Lung (tissue), 12 donors: Measurements from ENCODE around the gene PIK3CG. TPM values are rescaled to one million over a fixed set of nuclear protein-coding genes. Genes with fewer than 3 reads are reported as not detected.

Experiments used
- ATAC-seq: fragments of 200-7000 bp; cut with Tn5 transposase; one replicate; pipeline ENCODE4 v1.9.1; 2020; ENCODE audit warnings: moderate number of reproducible peaks; ENCODE audit not compliant: insufficient read depth, low FRiP score
- DNase-seq, 3 donors: peaks; one replicate each; pipeline ENCODE4 v3.0.0-alpha.2; 2013 to 2017
- H3K27ac ChIP-seq, 2 donors: one replicate each; pipeline ENCODE4 v1.5.1; 2013; ENCODE audit warnings: mild to moderate bottlenecking in 2 of 2, moderate library complexity in 2 of 2, control low read depth in 1 of 2, inconsistent platforms in 1 of 2, low read depth in 1 of 2, low read length in 1 of 2
- H3K27me3 ChIP-seq, 3 donors: one replicate each; pipeline ENCODE4 v1.5.1; 2013; ENCODE audit warnings: low read length in 2 of 3; ENCODE audit not compliant: control insufficient read depth in 3 of 3, insufficient read depth in 3 of 3
- H3K36me3 ChIP-seq, 4 donors: one replicate each; pipeline ENCODE4 v1.5.1; 2013; ENCODE audit warnings: low read length in 4 of 4, mild to moderate bottlenecking in 1 of 4, moderate library complexity in 1 of 4; ENCODE audit not compliant: control insufficient read depth in 4 of 4, insufficient read depth in 4 of 4
- H3K4me1 ChIP-seq, 5 donors: one replicate each; pipeline ENCODE4 v1.5.1; 2013; ENCODE audit warnings: low read length in 5 of 5, mild to moderate bottlenecking in 2 of 5, moderate library complexity in 1 of 5; ENCODE audit not compliant: control insufficient read depth in 5 of 5, insufficient read depth in 5 of 5
- H3K4me3 ChIP-seq: one replicate; pipeline ENCODE4 v1.5.1; 2013; ENCODE audit warnings: mild to moderate bottlenecking, control low read depth, moderate library complexity
- H3K9ac ChIP-seq, 2 donors: one replicate each; pipeline ENCODE4 v1.5.1; 2013; ENCODE audit warnings: low read length in 2 of 2, control low read depth in 1 of 2; ENCODE audit not compliant: insufficient read depth in 1 of 2
- H3K9me3 ChIP-seq, 4 donors: one replicate each; pipeline ENCODE4 v1.5.1; 2013; ENCODE audit warnings: low read length in 3 of 4, mild to moderate bottlenecking in 1 of 4, moderate library complexity in 1 of 4; ENCODE audit not compliant: control insufficient read depth in 4 of 4, insufficient read depth in 3 of 4
- CTCF ChIP-seq: IDR thresholded peaks from 2 replicates; pipeline ENCODE4 v1.5.1; 2012; ENCODE audit warnings: mild to moderate bottlenecking; ENCODE audit errors: control extremely low read depth, extremely low read depth
- WGBS, 2 donors: extraction: QIAGEN DNeasy Blood & Tissue Kit; methylation state at CpG; one replicate each; pipeline ENCODE4 v1.1.7; 2013; 5-methylcytosine and 5-hydroxymethylcytosine counted together
- polyA plus RNA-seq, 2 donors: library from polyadenylated mRNA; stranded (reverse); fragments of 200-250 nt; gene quantifications; one replicate each; pipeline ENCODE4 v1.2.1, GENCODE V29; 2013
- total RNA-seq, 2 donors: library from RNA; depleted of rRNA in 1 of 2; stranded (reverse); fragments of >200 nt in 1 of 2; gene quantifications; one replicate each; pipeline ENCODE4 v1.2.1, GENCODE V29; 2014 to 2021
- donor health status: control.
- donor health status: control.
- donor health status: Bipolar disorder and iron deficiency.
- donor health status: healthy.
- donor health status: DM: yes; HTN: yes; CAD: no.

Gene PIK3CG
- total and polyA plus RNA-seq, 4 donors, result 0.61 to 10.8 (median 6.8) TPM

DNA sequence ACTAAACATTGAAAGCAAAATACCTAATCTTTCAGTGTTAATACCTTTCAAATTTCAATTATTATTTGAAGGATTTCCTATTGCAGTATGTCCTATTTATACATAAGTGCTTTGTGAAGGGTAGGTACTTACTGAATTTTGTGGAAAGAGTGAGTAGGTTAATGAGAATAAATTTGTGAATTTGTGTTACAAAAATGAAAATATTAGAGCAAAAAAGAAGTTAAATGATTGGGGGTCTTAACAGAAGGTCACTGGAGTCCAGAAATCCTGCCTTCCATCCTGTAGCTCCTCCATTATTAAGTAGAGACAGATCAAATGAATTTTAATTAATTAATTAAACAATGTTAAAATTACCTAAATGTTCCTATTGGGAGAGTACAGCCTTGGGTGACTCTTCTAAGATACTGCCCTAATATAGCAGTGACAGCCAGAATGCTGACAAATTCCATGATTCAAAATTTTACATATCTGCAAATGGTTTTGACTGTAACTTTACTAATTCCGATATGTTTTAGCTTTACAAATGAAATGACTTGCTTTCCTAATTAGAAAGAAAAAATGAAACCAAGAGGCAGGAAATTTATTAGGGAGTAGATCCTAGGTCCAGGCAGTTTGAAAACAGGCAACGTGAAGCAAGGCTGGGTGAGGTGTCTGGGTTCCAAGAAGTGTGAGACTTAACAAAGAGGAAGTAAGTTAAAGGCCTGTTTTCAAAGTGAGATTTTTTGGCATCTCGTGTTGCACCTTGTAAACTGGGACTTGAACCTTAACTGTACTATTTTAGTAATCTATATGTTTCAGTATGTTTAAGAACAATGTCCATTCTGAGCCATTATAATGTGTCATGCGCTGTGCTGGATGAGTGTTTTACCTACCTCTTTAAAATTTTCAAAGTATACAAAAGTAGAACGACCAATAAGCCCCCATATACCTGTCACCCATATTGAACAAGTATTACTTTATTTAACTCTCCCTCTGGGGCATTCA is 1.5 kb downstream of the PIK3CG start:
- H3K27me3 ChIP-seq, result no peaks in the 10 kb centered on the region
- peaks cover 0 to 5% (median 0%) of the 10 kb centered on the region in 4 donors for H3K9me3 ChIP-seq
- no peaks in the 10 kb centered on the region for H3K36me3 ChIP-seq
- DNase-seq (no peak), ATAC-seq (no peak)
- TF ChIP-seq CTCF, result no peak
- no peak overlapping the region for H3K27ac ChIP-seq
- H3K4me1 ChIP-seq, result peaks cover 0 to 3% (median 0%) of the 10 kb centered on the region in 5 donors
- WGBS, 2 donors, result 41 to 63% methylated on average over 5 of the region's 5 CpGs
- no peak overlapping the region for H3K4me3 ChIP-seq
- H3K9ac ChIP-seq, result no peak overlapping the region

- WGBS, 2 donors, result 97 to 98% methylated on average over 54 of the region's 54 CpGs
Observed at GRCh38 chr7:106867641-106868351, 2.7 kb downstream of the PIK3CG start.

GRCh38 chr7:106868364-106868763 is 3.3 kb downstream of the PIK3CG start:
- Histone ChIP-seq H3K36me3 (no peaks in the 10 kb centered on the region), H3K9me3 (peaks cover 0 to 5% (median 0%) of the 10 kb centered on the region in 4 donors), H3K4me3 (no peak overlapping the region), H3K27me3 (no peaks in the 10 kb centered on the region), H3K9ac (no peak overlapping the region), H3K27ac (no peak overlapping the region), H3K4me1 (peaks cover 0 to 2% (median 0%) of the 10 kb centered on the region in 5 donors)
- no peak for TF ChIP-seq CTCF
- DNase-seq (no peak), ATAC-seq (no peak)
- WGBS, 2 donors, result 97% methylated on average over 20 of the region's 20 CpGs

More at GRCh38 chr7:106867641-106868351, 2.7 kb downstream of the PIK3CG start:
- Histone ChIP-seq H3K36me3 (no peaks in the 10 kb centered on the region), H3K4me1 (peaks cover 0 to 2% (median 0%) of the 10 kb centered on the region in 5 donors), H3K27ac (no peak overlapping the region), H3K9me3 (peaks cover 0 to 5% (median 0%) of the 10 kb centered on the region in 4 donors), H3K4me3 (no peak overlapping the region), H3K9ac (no peak overlapping the region), H3K27me3 (no peaks in the 10 kb centered on the region)
- DNase-seq (no peak), ATAC-seq (no peak)
- TF ChIP-seq CTCF, result no peak
